Retinal pigment epithelial cell (primary cell): ENCODE results near the gene ODF2.

Source experiments
- DNase-seq: peaks from one replicate; pipeline ENCODE4 v3.0.0-alpha.2; 2010; ENCODE audit warnings: low read depth
- H3K4me3 ChIP-seq: 2 replicates; pipeline ENCODE4 v1.5.1; 2011; ENCODE audit warnings: mild to moderate bottlenecking, low read length, control low read depth, moderate library complexity
- CTCF ChIP-seq: conservative IDR thresholded peaks from 2 replicates; pipeline ENCODE4 v1.5.1; 2011; ENCODE audit warnings: low read depth, low read length, control low read depth, inconsistent platforms

Gene ODF2

GRCh38 chr9:128470560-128470959, 14.8 kb downstream of the ODF2 start:
- no peak for DNase-seq
- TF ChIP-seq CTCF: no peak
- no peak overlapping the region for H3K4me3 ChIP-seq

GRCh38 chr9:128473104-128473503, 17.3 kb downstream of the ODF2 start:
- H3K4me3 ChIP-seq: no peak overlapping the region
- no peak for DNase-seq
- TF ChIP-seq CTCF: no peak

GRCh38 chr9:128475867-128476266, 20.1 kb downstream of the ODF2 start:
- DNase-seq: no peak
- no peak overlapping the region for H3K4me3 ChIP-seq
- TF ChIP-seq CTCF: no peak

- no peak overlapping the region for H3K4me3 ChIP-seq
- no peak for TF ChIP-seq CTCF
- DNase-seq: no peak
Measured at GRCh38 chr9:128479262-128479661, 23.5 kb downstream of the ODF2 start.

GRCh38 chr9:128481561-128481960, 25.8 kb downstream of the ODF2 start:
- TF ChIP-seq CTCF: no peak
- no peak overlapping the region for H3K4me3 ChIP-seq
- no peak for DNase-seq

GRCh38 chr9:128482186-128482585, 26.4 kb downstream of the ODF2 start:
- TF ChIP-seq CTCF: no peak
- DNase-seq: no peak
- no peak overlapping the region for H3K4me3 ChIP-seq

GRCh38 chr9:128484686-128485413, 29.0 kb downstream of the ODF2 start:
- no peak for TF ChIP-seq CTCF
- no peak for DNase-seq
- no peak overlapping the region for H3K4me3 ChIP-seq
